Esophagus squamous epithelium (tissue), 5 donors: ENCODE results near the gene PNPLA4. TPM values are rescaled to one million over a fixed set of nuclear protein-coding genes. Genes with fewer than 3 reads are reported as not detected.
A peak's percentile ranks its signal among the peaks of the same experiment; 100 is the strongest.

Experiments used
- DNase-seq: peaks from one replicate; lab custom pipeline; 2025; lab: John Stamatoyannopoulos, UW
- H3K27ac ChIP-seq, 4 donors: fragments of 200-600 bp; sonication (generic); one replicate each; pipeline ENCODE4 v1.5.1; 2016 to 2019; ENCODE audit warnings: mild to moderate bottlenecking in 1 of 4
- H3K27me3 ChIP-seq, 4 donors: fragments of 200-600 bp; sonication (generic); 1 replicate in 3 of 4; 2 replicates in 1 of 4; pipeline versions ENCODE4 v1.5.1 to v1.6.0; 2017 to 2021; ENCODE audit warnings: antibody characterized with exemption in 1 of 4
- H3K36me3 ChIP-seq, 3 donors: fragments of 200-600 bp; sonication (generic); one replicate each; pipeline ENCODE4 v1.5.1; 2016 to 2019
- H3K4me1 ChIP-seq, 3 donors: fragments of 200-600 bp; sonication (generic); one replicate each; pipeline ENCODE4 v1.5.1; 2017 to 2019
- H3K4me3 ChIP-seq, 4 donors: fragments of 200-600 bp; sonication (generic); 1 replicate in 3 of 4; 2 replicates in 1 of 4; pipeline ENCODE4 v1.5.1; 2016 to 2019; ENCODE audit warnings: mild to moderate bottlenecking in 2 of 4, moderate library complexity in 1 of 4
- H3K9me3 ChIP-seq, 3 donors: fragments of 200-600 bp; sonication (generic); one replicate each; pipeline ENCODE4 v1.5.1; 2016 to 2019
- CTCF ChIP-seq, 6 experiments: fragments of 450-650 bp in 4 of 6; fragments of 200-600 bp in 2 of 6; sonication (generic) in 2 of 6; IDR thresholded peaks; one replicate each; pipeline ENCODE4 v1.5.1; 2016 to 2019; ENCODE audit warnings: antibody characterized with exemption in 6 of 6, mild to moderate bottlenecking in 4 of 6, moderate library complexity in 4 of 6
- POLR2A ChIP-seq, 4 donors: fragments of 450-650 bp; IDR thresholded peaks; one replicate each; pipeline ENCODE4 v1.6.1; 2017; ENCODE audit warnings: antibody characterized with exemption in 4 of 4, mild to moderate bottlenecking in 4 of 4, moderate library complexity in 3 of 4
- WGBS, 2 donors: methylation state at CpG; one replicate each; pipeline ENCODE4 v1.1.5; 2018; 5-methylcytosine and 5-hydroxymethylcytosine counted together
- intact Hi-C: fragments of 100-400 bp; cut with DNase I; formaldehyde crosslinking; loops from one replicate; pipeline ENCODE4 v1.15.0; 2022
- total RNA-seq, 4 donors: library from RNA; depleted of rRNA; stranded (reverse); fragments of >200 nt; gene quantifications; one replicate each; pipeline ENCODE4 v1.1.0, GENCODE V29; 2016
- donor health status: DM: yes; HTN: yes; CAD: no.

The PNPLA4 gene
- total RNA-seq, result 10 to 100 TPM in 2 of 4 donors, 1 to 10 TPM in 2; 8.6 to 33.8 (median 12.7) TPM

- Histone ChIP-seq H3K4me1 (peaks cover 0 to 13% (median 9%) of the 10 kb centered on the region in 3 donors), H3K4me3 (peak within 1 kb of the TSS; percentile 50 to 80 (median 63)), H3K36me3 (peaks cover 0 to 13% (median 5%) of the 10 kb centered on the region in 3 donors), H3K9me3 (no peaks in the 10 kb centered on the region), H3K27me3 (no peaks in the 10 kb centered on the region), H3K27ac (peak within 1 kb of the TSS; percentile 85 to 88 (median 86))
- WGBS, 2 donors, result 9 to 23% methylated on average over 8 to 41 of the region's 52 CpGs
- intact Hi-C loops, result no loop called here
- TF ChIP-seq CTCF (IDR thresholded peaks at IDR 0.05) (peak in 3 of 6 experiments; percentile 5 to 25 (median 12)), POLR2A (IDR thresholded peaks at IDR 0.05) (peak in 2 of 4 donors; percentile 22 to 66)
- peak; percentile 46 for DNase-seq
These were observed at the start of gene PNPLA4 for GRCh38 chrX:7927259-7928167. TSS of gene PNPLA4 (minus strand) at chrX:7927413. CDS start at chrX:7926119, 1,294 bp downstream.

GRCh38 chrX:7972586-7972985 is 45.4 kb upstream of the PNPLA4 start:
- H3K27me3 ChIP-seq, result no peaks in the 10 kb centered on the region
- H3K4me1 ChIP-seq, result no peaks in the 10 kb centered on the region
- TF ChIP-seq POLR2A (IDR thresholded peaks at IDR 0.05) (no peak), CTCF (IDR thresholded peaks at IDR 0.05) (no peak)
- DNase-seq, result no peak
- no peak overlapping the region for H3K27ac ChIP-seq
- intact Hi-C loops, result no loop called here
- no peak overlapping the region for H3K4me3 ChIP-seq
- no peaks in the 10 kb centered on the region for H3K9me3 ChIP-seq
- WGBS, 2 donors, result 86% methylated on average over 1 of the region's 2 CpGs; no CpG with 5 or more reads in 1 of the 2 donors
- H3K36me3 ChIP-seq, result no peaks in the 10 kb centered on the region

GRCh38 chrX:7970428-7970827 is 43.2 kb upstream of the PNPLA4 start:
- Histone ChIP-seq H3K27ac (no peak overlapping the region), H3K4me1 (no peaks in the 10 kb centered on the region), H3K9me3 (no peaks in the 10 kb centered on the region), H3K27me3 (no peaks in the 10 kb centered on the region), H3K36me3 (no peaks in the 10 kb centered on the region), H3K4me3 (no peak overlapping the region)
- no peak for TF ChIP-seq CTCF (IDR thresholded peaks at IDR 0.05)
- TF ChIP-seq POLR2A (IDR thresholded peaks at IDR 0.05), result no peak
- no peak for DNase-seq
- intact Hi-C loops, result no loop called here
- 82 to 84% methylated on average over 4 of the region's 4 CpGs for WGBS, 2 donors

- intact Hi-C loops, result no loop called here
- Histone ChIP-seq H3K36me3 (no peaks in the 10 kb centered on the region), H3K4me3 (no peak overlapping the region), H3K9me3 (no peaks in the 10 kb centered on the region), H3K27ac (no peak overlapping the region), H3K27me3 (no peaks in the 10 kb centered on the region), H3K4me1 (no peaks in the 10 kb centered on the region)
- 58 to 60% methylated on average over 4 to 5 of the region's 5 CpGs for WGBS, 2 donors
- DNase-seq, result no peak
- no peak for TF ChIP-seq POLR2A (IDR thresholded peaks at IDR 0.05)
- no peak for TF ChIP-seq CTCF (IDR thresholded peaks at IDR 0.05)
These were observed 38.2 kb upstream of the PNPLA4 start for GRCh38 chrX:7965436-7965835.

- Histone ChIP-seq H3K27ac (no peak overlapping the region), H3K36me3 (no peaks in the 10 kb centered on the region), H3K4me3 (no peak overlapping the region), H3K9me3 (no peaks in the 10 kb centered on the region), H3K27me3 (no peaks in the 10 kb centered on the region), H3K4me1 (no peaks in the 10 kb centered on the region)
- no peak for DNase-seq
- 54 to 83% methylated on average over 1 of the region's 1 CpG for WGBS, 2 donors
- no peak for TF ChIP-seq POLR2A (IDR thresholded peaks at IDR 0.05)
- no peak for TF ChIP-seq CTCF (IDR thresholded peaks at IDR 0.05)
- intact Hi-C loops, result no loop called here
These were observed 33.0 kb upstream of the PNPLA4 start for GRCh38 chrX:7960246-7960645.
